Stimulated activated CD8-positive, alpha-beta memory T cell treated with anti-CD3 and anti-CD28 coated beads, Interleukin-7, amount 100 ng/mL, for 1 hour (primary cell): ENCODE data around the gene DPP6.

Experiments
- DNase-seq, 2 donors: peaks; one replicate each; pipeline ENCODE4 v3.0.0-alpha.2; 2020; ENCODE audit warnings: low read depth in 2 of 2

Gene DPP6

DNA sequence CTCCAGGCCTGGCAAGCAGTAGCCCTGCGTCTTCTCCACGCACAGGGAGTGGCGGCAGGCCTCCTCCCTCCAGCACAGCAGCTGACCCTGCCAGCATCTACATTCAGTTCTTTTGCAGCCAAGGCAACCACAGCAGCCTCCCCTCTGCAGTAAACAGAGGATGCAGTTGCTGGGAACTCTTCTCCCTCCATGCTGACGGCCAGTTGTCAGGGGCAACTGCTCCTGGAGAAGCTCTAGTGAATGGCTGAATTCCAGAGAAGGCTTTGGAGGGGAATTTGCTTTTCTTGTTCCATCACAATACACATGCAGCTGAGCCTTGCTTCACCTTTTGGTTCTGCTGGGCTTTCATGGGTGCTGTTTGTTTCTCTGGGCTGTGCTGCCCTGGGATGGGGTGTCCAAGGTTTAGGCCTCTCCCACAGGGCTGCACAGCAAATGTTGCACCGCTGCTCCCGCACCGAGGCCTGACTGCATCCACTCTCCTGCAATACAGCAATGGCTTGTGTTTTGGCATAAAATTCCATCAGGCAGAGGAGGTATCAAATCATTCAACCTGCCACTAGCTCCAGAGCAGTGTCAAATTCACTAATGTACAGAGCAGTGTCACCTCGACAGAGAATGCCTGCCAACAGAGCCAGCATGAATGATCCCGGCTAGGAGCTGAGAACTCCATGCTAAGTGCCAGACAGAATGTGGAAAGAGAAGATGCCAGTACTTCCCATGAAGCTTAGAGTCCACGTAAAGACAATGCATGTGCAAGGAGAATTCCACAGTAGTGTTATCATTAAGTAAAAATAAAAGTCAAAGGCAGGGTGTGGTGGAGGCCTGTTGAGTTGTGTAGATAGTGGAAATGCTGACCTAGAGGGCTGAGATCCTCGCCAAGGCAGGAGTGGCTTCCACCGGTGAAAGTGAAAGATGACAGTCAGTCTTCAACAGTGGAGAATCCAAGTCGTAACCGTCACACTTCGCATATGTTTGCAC is 399.6 kb downstream of the DPP6 start:
- DNase-seq = no peak

DNA sequence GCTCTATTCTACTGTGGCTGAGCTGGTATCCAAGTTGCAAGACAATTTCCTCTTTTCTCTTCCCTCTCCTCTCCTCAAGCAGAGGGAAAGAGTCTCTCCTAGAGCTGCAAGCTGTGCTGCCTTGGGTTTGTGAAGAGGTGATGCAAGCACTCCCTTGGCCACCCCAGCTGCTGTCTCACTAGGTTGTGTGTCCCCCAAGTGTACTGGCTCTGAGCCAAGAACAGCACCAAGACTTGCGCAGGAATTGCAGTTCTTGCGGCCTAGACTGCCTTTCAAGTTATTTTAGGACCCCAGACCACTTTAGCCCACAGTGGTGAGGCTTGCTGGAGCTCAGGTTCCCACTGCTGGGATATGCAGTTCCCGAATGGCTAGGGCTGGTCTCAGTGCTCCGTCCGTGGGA is 411.6 kb downstream of the DPP6 start:
- no peak for DNase-seq

DNA sequence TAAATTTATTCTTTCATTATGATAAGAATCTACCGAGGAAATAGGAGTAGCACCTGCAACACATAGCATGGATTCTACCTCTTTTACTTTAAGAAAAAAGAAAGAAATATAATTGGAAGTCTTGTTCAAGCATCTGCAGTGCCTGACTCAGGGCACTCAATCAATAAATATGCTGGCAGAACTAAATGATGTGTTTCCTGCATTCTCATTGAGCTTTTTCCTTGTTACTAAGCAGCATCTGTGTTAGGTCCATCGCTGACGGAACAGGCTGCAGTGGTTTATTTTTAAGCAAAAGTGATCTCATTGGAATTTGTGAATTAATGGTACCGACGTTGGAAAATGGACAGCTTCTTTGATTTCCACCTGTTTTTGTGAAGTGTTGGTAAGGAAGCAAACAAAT is 417.5 kb downstream of the DPP6 start:
- no peak for DNase-seq

DNA sequence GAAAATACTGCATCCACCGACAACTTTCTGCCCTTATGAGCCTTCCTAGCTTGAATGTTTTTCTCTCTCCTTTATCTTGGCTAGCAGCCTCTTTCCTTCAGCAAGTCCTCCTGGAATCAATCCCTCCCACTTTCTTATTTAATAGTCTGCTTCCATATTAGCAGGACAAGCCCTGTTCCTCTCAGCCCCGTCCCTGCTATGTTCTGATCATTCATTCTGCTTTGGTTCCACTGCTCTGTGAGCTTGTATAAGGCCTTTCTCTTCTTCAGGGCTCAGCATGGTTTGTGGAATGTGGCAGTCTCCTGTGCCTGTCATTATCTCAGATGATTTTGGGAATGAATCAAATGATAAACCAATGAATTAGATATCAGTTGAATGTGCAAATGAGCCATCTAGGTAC is 420.1 kb downstream of the DPP6 start:
- DNase-seq = no peak

DNA sequence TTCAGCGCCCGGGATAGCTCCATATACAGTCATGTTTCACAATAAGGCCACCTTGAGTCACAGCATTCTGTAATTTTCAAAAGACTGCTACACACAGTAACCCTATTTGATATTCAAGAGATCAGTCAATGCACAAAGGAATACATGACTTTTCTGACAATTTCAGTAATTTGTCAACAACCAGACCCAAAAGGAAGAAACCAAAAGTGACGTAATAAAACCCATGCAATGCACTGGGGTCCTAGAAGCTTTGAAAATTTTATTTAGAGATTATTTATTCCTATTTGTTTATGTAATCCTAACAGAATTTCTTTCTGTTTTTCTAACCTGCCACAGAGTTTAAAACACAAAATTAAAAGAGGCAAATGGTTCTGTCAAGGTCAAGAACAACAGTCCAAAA is 421.2 kb downstream of the DPP6 start:
- DNase-seq = no peak

DNA sequence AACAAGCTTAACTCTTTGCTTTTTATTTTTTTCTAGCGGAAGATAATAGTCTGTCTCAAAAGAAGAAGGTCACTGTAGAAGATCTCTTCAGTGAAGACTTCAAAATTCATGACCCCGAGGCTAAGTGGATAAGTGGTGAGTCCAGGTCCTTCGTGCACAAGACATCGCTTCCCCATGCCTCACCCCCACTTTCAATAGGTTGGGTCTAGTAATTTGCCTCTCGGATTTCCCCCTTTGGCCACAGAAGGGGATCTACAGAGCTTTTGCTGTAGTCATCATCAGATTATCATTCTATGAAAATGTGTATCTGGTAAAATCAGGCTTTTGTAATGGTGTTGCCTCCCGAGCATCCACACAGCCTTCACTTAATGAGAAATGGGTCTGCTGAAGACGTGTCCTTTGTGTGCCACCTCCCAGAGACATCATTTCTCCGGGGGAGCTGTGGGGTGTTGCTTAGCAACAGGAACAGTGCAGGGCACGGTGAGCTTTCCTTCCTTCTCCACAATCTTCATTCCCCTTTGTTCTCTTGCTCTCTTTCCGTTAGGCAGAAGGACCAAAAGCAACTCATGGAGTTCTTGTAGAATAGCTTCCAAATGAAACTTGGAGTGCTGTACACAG is 422.8 kb downstream of the DPP6 start:
- DNase-seq = no peak

DNA sequence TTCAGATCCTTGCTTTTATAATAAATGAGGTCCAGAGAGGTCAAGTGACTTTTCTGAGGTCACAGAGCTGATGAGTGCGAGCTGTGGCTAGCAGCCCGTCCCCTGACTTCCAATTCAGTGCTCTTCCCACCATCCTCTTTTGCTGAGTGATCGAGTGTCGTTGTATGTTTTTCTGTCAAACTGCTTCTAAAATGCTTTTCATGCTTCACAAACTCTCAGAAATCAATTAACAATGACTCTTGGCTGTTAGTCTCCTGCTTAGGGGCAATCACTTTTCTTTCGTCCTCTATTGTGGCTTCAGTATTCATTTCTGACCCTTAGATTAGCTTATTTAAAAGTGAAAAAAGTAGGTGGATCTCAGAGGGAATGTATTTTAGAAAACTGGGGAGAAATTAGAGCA is 423.7 kb downstream of the DPP6 start:
- DNase-seq = no peak

DNA sequence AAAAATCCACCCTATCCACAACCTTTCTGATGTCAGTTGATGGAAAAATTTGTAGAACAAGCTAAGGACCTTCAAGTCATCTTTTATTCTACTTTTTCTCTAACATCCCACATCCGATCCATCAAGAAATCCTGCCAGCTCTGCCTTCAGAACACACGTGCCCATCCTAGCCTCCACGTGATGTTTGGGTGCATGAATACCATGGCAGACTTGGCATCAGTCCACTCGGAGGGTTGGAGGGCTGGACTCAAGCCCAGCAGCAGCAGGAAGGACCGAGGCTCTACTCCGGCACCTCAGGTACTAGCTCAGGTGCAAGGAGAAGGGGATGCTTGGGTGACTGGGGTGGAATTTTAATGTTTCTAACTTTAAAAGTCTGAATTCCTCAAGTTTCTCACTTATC is 428.6 kb downstream of the DPP6 start:
- no peak for DNase-seq

DNA sequence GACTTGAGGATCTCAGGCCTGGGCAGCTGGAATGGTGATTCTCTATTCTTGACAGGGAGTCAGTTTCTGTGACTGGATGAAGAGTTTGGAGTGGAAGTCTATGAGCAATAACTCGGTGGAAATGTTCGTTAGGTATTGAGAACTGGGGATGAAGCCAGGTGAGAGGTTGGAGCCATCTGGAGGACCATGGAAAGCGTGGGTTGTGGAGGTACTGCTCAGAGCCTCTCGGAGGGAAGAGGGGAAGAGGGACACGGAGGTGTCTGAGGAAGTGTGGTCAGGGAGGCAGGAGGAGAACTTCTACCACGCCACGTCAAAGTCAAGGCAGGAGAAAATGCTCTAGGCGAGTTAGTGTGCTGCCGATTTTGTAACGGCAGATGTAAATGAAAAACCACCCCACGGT is 430.7 kb downstream of the DPP6 start:
- no peak for DNase-seq

DNA sequence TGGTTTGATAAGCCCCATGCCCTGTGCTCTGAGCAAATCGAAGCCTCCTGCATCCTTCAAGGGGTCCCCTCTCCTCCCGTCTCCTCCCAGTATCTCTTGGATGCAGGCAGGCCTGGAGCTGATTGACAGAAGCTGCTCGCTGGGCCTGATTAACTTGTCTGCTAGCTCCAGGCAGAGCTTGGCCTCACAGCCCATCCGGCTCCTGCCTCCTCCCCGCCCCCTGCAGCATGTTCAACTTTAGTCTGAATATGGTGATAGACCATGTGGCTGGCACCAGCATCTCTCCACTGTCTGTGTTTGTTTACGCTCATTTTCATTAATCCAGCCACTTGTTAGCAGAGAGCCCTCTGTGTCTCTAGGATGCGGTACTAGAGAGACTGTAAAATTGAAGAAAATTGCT is 432.2 kb downstream of the DPP6 start:
- no peak for DNase-seq

DNA sequence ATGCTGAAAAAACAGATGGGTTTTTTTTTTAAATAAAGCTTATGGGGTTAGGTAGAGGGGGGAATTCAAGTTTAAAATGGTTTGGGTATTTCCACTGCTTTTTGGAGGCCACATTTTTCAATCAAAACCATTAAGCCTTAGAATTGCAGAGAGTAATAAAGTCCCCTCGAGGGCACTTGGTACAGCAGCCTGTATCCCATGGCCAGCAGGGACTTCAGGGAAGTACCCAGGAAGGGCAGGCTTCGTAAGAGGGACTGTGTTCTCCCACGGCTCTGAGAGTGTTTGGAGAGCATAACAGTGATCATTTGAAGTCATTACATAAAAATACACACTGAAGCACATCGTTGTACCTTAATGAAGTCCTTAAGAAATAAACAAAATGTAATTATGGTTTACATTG is 432.7 kb downstream of the DPP6 start:
- DNase-seq = no peak

DNA sequence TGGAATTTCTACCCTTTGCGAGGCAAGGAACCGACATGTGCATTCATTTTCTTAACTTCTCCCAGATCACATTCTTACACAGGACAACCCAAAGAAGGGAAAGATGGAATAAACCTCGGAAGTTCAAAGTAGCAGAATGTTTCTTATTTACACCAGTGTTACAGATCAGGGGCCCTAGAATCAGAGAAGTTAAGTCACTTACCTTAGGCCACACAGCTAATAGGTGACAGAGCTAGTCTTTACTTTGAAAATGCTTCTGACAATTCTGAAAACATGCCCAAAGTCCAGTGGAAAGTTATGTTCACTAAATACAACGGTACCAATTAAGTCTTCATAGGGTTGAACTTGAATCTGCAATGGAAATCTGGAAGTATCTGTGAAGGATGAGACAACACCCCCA is 437.7 kb downstream of the DPP6 start:
- no peak for DNase-seq

DNA sequence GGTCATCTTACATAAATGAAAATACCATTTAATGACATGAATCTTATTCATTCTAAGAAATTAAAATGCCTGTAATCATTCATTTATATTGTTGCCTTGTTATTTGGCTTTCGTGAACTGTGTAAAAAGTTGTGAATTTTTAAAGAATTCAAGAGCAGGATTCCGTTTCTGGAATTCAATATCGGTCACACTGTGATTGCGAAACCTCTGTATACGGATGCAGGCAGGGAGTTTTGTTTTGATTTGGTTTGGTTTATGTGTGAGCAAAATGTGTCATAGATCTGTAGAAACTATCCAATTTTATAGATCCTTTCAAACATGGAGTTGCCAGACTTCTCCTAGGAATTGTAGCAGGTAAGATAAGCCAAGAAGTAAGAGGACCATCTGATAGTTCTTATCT is 441.4 kb downstream of the DPP6 start:
- DNase-seq = no peak

DNA sequence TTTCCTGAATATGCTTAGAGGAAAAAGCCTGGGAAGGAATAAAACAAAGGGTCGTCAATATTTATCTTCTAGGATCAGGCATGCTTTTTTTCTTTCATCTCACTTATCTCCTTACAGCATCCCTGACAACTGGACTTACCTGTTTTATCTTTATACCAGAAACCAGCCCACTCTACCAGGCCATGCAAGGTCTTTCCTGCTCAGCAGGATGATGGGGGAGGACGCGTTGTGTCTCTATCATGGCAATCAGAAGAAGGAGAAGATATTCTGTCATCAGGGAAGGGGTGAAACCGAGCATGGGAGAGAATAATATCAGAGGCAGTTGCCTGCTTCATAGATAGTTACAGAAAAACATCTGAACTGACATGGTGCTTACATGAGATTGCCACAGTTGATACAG is 445.6 kb downstream of the DPP6 start:
- no peak for DNase-seq

DNA sequence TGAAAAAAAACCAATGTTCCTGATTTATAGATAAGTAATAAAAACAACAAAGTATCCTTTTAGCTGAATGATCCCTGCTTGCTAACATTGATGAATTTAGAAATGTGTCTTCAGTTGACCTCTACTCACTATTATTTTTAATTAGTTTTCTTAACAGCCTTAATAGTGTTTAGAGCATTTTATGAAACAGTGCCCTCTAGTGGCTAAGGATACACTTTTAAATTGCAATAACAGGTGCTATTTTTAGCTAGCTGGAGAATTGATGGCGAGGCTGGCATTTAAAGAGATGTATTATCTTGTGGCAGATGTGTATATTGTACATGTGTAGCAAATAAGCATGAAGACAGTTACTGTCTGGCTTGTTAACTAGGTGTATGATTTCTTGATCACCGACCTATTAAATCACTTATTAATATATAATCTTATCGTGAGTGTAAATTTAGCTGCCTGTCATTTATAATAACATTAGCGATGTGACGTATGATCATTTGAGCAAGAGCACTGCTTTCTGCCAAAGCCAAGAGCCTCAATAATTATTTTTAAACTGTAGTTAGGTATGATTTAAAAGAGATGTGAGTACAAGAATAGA is 451.9 kb downstream of the DPP6 start:
- no peak for DNase-seq

DNA sequence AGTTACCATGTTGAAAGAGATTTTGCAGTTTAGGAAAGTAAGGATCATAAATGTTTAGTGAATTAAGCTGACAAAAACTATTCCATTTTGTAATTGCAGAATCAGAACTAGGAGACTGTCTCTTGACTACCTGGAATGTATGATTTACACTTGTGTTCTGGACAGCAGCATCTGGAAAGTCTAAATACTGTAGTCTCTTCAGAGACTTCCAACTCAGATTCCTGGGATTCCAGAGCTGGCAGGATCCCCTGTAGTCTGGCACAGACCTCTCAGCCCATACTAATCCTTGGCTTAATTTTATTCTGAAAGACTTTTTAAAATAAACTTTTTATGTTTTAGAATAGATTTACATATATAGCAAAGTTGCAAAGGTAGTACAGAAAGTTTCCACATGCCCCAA is 452.7 kb downstream of the DPP6 start:
- DNase-seq = no peak

DNA sequence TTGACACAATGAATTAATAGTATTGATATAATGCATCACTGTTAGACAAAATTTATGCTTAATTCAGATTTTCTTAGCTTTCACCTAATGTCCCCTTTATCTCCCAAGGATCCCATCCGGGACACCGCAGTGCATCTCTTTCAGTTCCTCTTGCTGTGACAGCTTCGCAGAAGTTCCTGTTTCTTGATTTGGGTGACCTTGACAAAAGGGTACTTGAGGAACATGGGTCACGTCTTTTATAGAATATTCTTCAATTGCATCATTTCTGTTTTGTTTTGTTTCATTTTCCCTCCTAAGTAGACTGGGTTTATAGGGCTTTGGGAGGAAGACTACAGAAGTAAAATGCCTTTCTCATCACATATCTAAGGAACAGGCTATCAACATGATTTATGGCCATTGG is 453.2 kb downstream of the DPP6 start:
- DNase-seq = no peak

DNA sequence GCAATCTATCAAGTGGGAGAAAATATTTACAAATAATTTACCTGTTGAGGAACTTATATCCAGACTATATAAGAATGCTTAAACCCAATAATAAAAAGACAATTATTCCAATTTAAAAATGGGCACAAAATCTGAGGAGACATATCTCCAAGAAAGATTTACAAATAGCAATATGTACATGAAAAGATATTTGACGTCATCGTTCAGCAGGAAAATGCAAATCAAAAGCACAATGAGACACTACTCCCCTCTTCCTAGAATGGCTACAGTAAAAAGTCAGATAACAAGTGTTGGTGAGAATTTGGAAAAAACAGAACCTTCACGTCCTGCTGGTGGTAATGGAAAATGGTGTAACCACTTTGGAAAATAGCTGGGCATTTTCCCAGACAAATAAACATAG is 457.0 kb downstream of the DPP6 start:
- no peak for DNase-seq

DNA sequence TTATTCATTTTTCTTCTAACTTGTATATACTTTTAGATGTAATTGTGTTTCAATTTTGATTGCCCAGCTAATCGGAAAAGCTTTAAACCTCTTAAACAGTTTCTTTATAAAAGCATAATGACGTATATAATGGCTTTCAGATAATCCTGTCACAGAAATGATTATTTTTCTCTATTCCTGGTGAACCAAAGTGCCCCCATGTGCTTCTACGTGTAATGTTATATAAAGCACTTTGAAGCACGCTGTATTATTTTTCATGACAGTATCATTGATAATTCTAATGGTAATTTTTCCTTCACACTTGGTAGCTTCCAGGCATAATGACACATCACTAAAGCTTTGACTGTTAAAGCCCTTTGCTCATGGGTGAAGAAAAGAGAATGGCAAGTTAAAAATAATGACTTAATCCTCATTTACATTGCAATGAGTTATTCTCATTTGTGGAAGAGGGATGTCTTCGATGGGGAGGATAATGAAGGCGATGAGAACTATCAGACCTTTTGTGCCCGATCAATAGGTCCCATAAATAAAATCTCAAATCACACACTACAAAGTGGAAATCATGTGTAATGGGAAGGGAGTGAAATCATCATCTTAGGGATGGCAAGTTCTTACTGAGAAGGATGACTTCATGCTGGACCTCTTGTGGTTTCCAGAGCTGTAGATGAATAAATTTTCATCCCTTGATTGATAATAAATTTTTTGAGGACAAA is 460.1 kb downstream of the DPP6 start:
- no peak for DNase-seq

DNA sequence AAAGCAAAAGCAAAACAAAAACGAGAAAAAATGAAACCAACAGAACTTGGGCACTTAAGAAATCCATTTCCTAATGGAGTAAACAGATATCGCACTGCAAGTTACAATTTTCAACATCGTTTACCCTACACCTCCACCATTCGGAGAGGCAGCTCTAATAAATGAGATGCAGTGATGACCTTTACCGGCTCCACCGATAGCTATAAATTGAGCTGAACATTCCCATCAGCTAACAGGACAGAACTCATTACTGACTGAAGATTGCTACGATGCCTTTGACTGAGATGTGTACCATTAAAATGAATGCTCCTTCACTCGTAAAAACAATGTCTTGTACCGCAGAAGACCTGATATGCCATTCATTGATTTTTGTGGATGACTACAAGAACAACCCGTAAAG is 465.6 kb downstream of the DPP6 start:
- DNase-seq = no peak

DNA sequence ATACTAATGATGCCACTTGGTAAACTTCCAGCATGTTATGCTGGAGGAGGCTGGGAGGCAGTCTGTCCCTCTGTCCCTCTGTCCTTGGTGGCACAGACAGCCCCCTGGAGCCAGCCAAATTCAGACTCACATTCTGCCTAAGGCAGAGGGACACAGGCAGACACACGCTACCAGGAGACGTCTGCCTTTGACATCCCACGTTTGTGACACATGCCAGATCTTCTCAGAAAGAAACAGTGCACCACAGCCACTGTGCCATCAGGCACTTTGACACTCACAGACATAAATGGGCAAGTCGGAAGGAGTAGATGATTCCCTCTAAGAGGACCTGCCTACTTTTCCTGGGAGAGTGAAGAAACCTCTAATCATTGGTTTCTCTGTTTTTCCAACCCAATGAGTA is 467.0 kb downstream of the DPP6 start:
- DNase-seq = no peak

DNA sequence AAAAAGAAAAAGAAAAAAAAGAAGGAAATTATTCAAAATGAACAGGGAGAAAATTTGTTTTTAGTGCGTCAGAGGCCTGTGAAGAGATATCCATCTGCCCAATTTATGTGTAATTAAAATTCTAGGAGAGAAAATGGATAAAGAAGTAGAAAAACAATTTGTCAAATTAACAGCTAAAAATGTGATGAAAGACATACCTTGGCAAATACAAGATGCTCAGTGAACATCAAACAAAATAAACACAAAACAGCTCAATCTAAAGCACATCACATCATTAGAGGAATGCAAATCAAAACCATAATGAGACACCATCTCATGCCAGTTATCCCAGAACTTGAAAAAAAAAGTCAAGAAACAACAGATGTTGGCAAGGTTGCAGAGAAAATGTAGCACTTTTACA is 477.9 kb downstream of the DPP6 start:
- DNase-seq = no peak
